HFFc6 (cell line): ENCODE results near the gene UBE2L6. TPM values are rescaled to one million over a fixed set of nuclear protein-coding genes. Genes with fewer than 3 reads are reported as not detected.

ENCODE experiments used
- DNase-seq: peaks from one replicate; pipeline ENCODE4 v3.0.0-alpha.2; 2018
- H3K27ac Mint-ChIP-seq: 2 replicates; pipeline ENCODE4 v1.8.0; 2020; ENCODE audit warnings: mild to moderate bottlenecking, mixed read lengths
- H3K27me3 Mint-ChIP-seq: 2 replicates; pipeline ENCODE4 v1.8.0; 2021; ENCODE audit warnings: mild to moderate bottlenecking, moderate library complexity, mixed read lengths; ENCODE audit not compliant: insufficient read depth
- H3K36me3 Mint-ChIP-seq: 2 replicates; pipeline ENCODE4 v1.8.0; 2021; ENCODE audit warnings: low read depth, mixed read lengths
- H3K4me1 Mint-ChIP-seq: 2 replicates; pipeline ENCODE4 v1.8.0; 2020; ENCODE audit warnings: low read depth, mixed read lengths
- H3K4me3 Mint-ChIP-seq: 2 replicates; pipeline ENCODE4 v1.8.0; 2020; ENCODE audit warnings: mild to moderate bottlenecking, moderate library complexity, mixed read lengths
- H3K9me3 Mint-ChIP-seq: 2 replicates; pipeline ENCODE4 v1.8.0; 2020; ENCODE audit warnings: mild to moderate bottlenecking, mixed read lengths
- total RNA-seq, 6 experiments: library from RNA; stranded (reverse); fragmentation: NEBNext Ultra II Directional; extraction: Animal tissue kit (Norgen Biotek cat#: 25700); gene quantifications; 2 replicates in 1 of 6; 3 replicates in 5 of 6; pipeline ENCODE4 v1.2.3, GENCODE V29; 2021
- TF ChIP-seq, protein P1 (sequence below): fragments of 200-600 bp; sonication (generic); IDR thresholded peaks from 2 replicates; pipeline ENCODE4 v1.5.0; 2021; ENCODE audit warnings: antibody characterized with exemption, mild to moderate bottlenecking

Gene UBE2L6
- total RNA-seq, 6 experiments from 2014 or later = 34.1 to 46.5 (median 43.3) TPM

DNA sequence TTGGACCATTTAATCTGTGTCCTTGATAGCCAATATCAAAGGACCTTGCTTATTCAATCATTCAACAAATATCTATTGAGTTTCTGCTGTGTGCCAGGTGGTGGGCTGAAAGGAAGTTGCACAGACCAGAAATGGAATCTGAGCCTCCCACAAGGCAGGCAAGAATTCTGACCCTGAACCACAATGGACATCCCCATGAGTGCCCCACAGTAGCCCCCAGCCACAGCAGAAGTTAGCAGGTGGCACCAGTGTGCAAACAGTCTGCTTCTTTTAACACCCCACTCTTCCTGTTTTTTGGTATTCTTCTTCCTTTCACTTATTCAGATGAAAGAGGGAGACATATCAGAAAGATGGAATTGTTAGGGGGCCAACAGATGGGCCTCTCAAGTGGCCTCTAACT, 17.8 kb upstream of the UBE2L6 start:
- Mint-ChIP-seq H3K27me3 (peaks cover 41% of the 10 kb centered on the region), H3K4me1 (no peaks in the 10 kb centered on the region), H3K27ac (no peak overlapping the region), H3K4me3 (no peak overlapping the region), H3K36me3 (no peaks in the 10 kb centered on the region), H3K9me3 (no peaks in the 10 kb centered on the region)
- TF ChIP-seq, protein P1, sequence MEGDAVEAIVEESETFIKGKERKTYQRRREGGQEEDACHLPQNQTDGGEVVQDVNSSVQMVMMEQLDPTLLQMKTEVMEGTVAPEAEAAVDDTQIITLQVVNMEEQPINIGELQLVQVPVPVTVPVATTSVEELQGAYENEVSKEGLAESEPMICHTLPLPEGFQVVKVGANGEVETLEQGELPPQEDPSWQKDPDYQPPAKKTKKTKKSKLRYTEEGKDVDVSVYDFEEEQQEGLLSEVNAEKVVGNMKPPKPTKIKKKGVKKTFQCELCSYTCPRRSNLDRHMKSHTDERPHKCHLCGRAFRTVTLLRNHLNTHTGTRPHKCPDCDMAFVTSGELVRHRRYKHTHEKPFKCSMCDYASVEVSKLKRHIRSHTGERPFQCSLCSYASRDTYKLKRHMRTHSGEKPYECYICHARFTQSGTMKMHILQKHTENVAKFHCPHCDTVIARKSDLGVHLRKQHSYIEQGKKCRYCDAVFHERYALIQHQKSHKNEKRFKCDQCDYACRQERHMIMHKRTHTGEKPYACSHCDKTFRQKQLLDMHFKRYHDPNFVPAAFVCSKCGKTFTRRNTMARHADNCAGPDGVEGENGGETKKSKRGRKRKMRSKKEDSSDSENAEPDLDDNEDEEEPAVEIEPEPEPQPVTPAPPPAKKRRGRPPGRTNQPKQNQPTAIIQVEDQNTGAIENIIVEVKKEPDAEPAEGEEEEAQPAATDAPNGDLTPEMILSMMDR = no peak
- DNase-seq = no peak

DNA sequence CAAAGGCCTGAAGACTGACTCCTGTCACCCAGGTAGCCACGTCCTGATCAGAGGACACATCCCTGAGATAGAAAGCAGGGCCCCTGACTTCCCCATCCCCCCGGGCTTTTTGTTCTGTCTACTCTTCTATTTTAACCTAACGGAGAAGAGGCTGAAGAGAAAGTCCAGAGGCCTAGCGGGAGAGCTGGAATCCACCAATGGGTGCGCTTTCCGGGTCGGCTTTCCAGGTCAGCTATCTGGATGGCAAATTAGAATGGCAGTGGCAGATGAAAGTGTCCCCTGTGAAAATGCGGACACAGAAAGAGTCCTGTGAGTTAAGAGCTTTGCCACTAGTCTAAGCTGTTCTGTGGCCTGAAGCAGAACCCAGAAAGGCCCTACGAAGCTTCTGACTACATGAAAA, 16.9 kb upstream of the UBE2L6 start:
- Mint-ChIP-seq H3K27me3 (peaks cover 34% of the 10 kb centered on the region), H3K36me3 (no peaks in the 10 kb centered on the region), H3K27ac (no peak overlapping the region), H3K4me3 (no peak overlapping the region), H3K4me1 (no peaks in the 10 kb centered on the region), H3K9me3 (no peaks in the 10 kb centered on the region)
- TF ChIP-seq, protein P1 = no peak
- no peak for DNase-seq

GRCh38 chr11:57574061-57574460, 6.6 kb upstream of the UBE2L6 start:
- no peaks in the 10 kb centered on the region for H3K36me3 Mint-ChIP-seq
- H3K9me3 Mint-ChIP-seq = no peaks in the 10 kb centered on the region
- H3K27me3 Mint-ChIP-seq = peaks cover 11% of the 10 kb centered on the region
- H3K4me1 Mint-ChIP-seq = peaks cover 7% of the 10 kb centered on the region
- no peak for DNase-seq
- no peak overlapping the region for H3K4me3 Mint-ChIP-seq
- H3K27ac Mint-ChIP-seq = no peak overlapping the region
- TF ChIP-seq, protein P1 = no peak

- no peak overlapping the region for H3K4me3 Mint-ChIP-seq
- H3K27ac Mint-ChIP-seq = no peak overlapping the region
- no peaks in the 10 kb centered on the region for H3K36me3 Mint-ChIP-seq
- TF ChIP-seq, protein P1 = no peak
- no peak for DNase-seq
- peaks cover 11% of the 10 kb centered on the region for H3K27me3 Mint-ChIP-seq
- no peaks in the 10 kb centered on the region for H3K9me3 Mint-ChIP-seq
- H3K4me1 Mint-ChIP-seq = peaks cover 21% of the 10 kb centered on the region
Observed at GRCh38 chr11:57571606-57572005, 4.1 kb upstream of the UBE2L6 start.

- Mint-ChIP-seq H3K36me3 (no peaks in the 10 kb centered on the region), H3K4me3 (peak overlapping the region; percentile 98), H3K4me1 (peaks cover 32% of the 10 kb centered on the region), H3K27ac (peak overlapping the region; percentile 87), H3K27me3 (peaks cover 1% of the 10 kb centered on the region; the same call in 1 of the 2 replicates), H3K9me3 (no peaks in the 10 kb centered on the region)
- TF ChIP-seq, protein P1 = peak; percentile 96; the same call in 1 of the 2 replicates
- DNase-seq = peak; percentile 69
Observed at GRCh38 chr11:57568330-57568766, 876 bp upstream of the UBE2L6 start.
